AG09309 (cell line): Measurements from ENCODE around the gene NFIL3.

Experiments
- DNase-seq: peaks from one replicate; pipeline ENCODE4 v3.0.0-alpha.2; 2010; ENCODE audit warnings: low read depth
- H3K4me3 ChIP-seq: 2 replicates; pipeline ENCODE4 v1.5.1; 2011; ENCODE audit warnings: mild to moderate bottlenecking, low read depth, low read length, moderate library complexity; ENCODE audit not compliant: control insufficient read depth
- CTCF ChIP-seq: IDR thresholded peaks from 2 replicates; pipeline ENCODE4 v1.5.1; 2011; ENCODE audit warnings: mild to moderate bottlenecking, low read depth, low read length, inconsistent platforms; ENCODE audit not compliant: insufficient read depth, control insufficient read depth; ENCODE audit errors: missing control alignments

Gene NFIL3

GRCh38 chr9:91424403-91425176, 958 bp upstream of the NFIL3 start:
- peak overlapping the region; percentile 79 for H3K4me3 ChIP-seq
- DNase-seq = peak; percentile 70
- peak; percentile 8 for TF ChIP-seq CTCF

GRCh38 chr9:91422758-91423711, 597 bp downstream of the NFIL3 start:
- TF ChIP-seq CTCF = peak; percentile 18
- peak overlapping the region; percentile 78 for H3K4me3 ChIP-seq
- peak; percentile 91 for DNase-seq

GRCh38 chr9:91421971-91422757, 1.5 kb downstream of the NFIL3 start:
- no peak for DNase-seq
- H3K4me3 ChIP-seq = peak overlapping the region; percentile 78
- TF ChIP-seq CTCF = no peak

GRCh38 chr9:91421128-91421765, 2.4 kb downstream of the NFIL3 start:
- peak; percentile 55 for TF ChIP-seq CTCF
- peak overlapping the region; percentile 78 for H3K4me3 ChIP-seq
- DNase-seq = no peak

GRCh38 chr9:91420501-91421127, 3.0 kb downstream of the NFIL3 start:
- H3K4me3 ChIP-seq = peak overlapping the region; percentile 78
- no peak for TF ChIP-seq CTCF
- DNase-seq = no peak
